Osteocyte (in vitro differentiated cells): ENCODE data around the gene PPP1R36. TPM values are rescaled to one million over a fixed set of nuclear protein-coding genes. Genes with fewer than 3 reads are reported as not detected.

Experiments used
- DNase-seq: peaks from one replicate; pipeline ENCODE4 v3.0.0; 2021; ENCODE audit warnings: mixed read lengths; ENCODE audit not compliant: unreplicated experiment; ENCODE audit errors: extremely low spot score
- H3K27ac Mint-ChIP-seq: one replicate; pipeline ENCODE4 v1.8.0; 2021; ENCODE audit warnings: mild to moderate bottlenecking, mixed read lengths; ENCODE audit not compliant: unreplicated experiment
- H3K27me3 Mint-ChIP-seq: one replicate; pipeline ENCODE4 v1.8.0; 2021; ENCODE audit warnings: mixed read lengths; ENCODE audit not compliant: unreplicated experiment
- H3K36me3 Mint-ChIP-seq: one replicate; pipeline ENCODE4 v1.8.0; 2021; ENCODE audit warnings: mixed read lengths; ENCODE audit not compliant: unreplicated experiment
- H3K4me1 Mint-ChIP-seq: one replicate; pipeline ENCODE4 v1.8.0; 2021; ENCODE audit warnings: mixed read lengths; ENCODE audit not compliant: unreplicated experiment
- H3K4me3 Mint-ChIP-seq: one replicate; pipeline ENCODE4 v1.8.0; 2021; ENCODE audit warnings: mild to moderate bottlenecking, moderate library complexity, mixed read lengths; ENCODE audit not compliant: unreplicated experiment
- H3K9me3 Mint-ChIP-seq: one replicate; pipeline ENCODE4 v1.8.0; 2021; ENCODE audit warnings: mixed read lengths; ENCODE audit not compliant: unreplicated experiment
- long read RNA-seq: library from polyadenylated mRNA; unstranded; transcript quantifications from one replicate; pipeline ENCODE4 v2.0.0, GENCODE V29; 2021
- total RNA-seq: library from RNA; stranded (reverse); gene quantifications from 2 replicates; pipeline ENCODE4 v1.2.1, GENCODE V29; 2021
- TF ChIP-seq, protein P1 (sequence below): fragments of 200-600 bp; sonication (generic); IDR thresholded peaks from 2 replicates; pipeline ENCODE4 v1.5.0; 2021; ENCODE audit warnings: antibody characterized with exemption, mild to moderate bottlenecking, moderate library complexity

Gene PPP1R36, protein sequence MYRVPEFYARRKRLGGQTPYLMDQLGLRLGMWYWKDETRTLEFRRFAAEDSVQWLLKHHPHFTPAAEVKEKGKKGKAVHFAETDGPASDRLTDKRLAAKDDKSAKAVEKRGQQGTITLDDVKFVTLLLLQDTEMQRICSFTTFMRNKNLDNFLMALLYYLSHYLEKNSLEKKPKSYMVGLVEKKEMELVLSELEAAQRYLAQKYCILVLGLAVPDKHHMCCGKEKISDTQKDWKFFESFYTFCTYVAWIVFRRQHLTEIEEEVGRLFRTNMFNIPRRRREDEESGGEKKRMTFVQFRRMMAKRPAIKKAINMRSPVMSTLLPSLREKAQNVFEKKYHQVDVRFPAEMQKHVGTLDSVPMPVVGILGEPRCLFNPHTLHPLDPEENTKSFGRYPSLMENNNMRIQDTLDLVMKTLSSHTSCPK
- total RNA-seq, result 1.3 and 2.1 TPM in 2 replicates
- long read RNA-seq, partial matches to known transcripts, result 0 of 2 reads
- long read RNA-seq, other reads (novel, unspliced or antisense), result 2 of 2 reads

DNA sequence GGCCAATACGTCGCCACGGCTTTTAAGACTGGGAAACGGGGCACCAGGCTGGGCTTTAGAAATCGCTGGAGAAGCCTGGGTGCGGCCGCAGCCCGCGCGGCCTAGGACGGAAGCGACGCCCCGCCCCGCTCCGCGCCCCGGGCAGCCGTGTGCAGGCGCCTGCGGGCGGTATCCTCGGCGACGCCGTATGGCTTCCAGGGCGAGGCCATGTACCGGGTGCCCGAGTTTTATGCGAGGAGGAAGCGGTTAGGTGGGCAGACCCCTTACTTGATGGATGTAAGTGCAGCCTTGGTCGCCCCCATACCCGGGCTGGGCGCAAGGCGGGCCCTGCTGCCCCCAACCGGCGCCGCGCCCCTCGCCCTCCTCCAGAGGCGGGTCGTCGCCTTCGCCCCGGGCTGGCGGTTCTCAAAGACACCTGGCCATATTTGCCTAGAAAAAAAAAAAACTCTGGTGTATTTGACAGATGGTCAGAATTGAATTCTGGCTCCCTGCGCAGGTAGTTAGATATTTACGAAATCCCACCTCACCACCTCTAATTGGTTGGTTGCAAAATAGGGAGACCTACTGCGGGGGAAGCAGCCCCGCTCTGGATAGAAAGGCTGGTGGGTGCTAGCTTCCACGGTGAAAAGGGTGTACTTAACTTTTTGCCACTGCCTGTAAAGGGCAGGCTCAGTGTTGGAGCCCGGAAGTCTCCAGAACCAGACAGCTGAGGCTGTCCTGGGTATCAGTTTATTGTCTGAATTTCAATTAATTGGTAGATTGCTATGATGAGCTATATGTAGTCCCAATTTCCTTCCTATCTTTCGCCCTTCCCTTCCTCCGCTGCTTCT is at the start of gene PPP1R36:
Gene PPP1R36, plus strand, starts transcription at position 171 of the 830 bp plus-strand sequence. Its CDS starts 37 bp downstream, at position 208.
- Mint-ChIP-seq H3K4me3 (peak within 1 kb of the TSS; percentile 22), H3K9me3 (no peaks in the 10 kb centered on the region), H3K4me1 (peaks cover 12% of the 10 kb centered on the region), H3K36me3 (no peaks in the 10 kb centered on the region), H3K27me3 (peaks cover 12% of the 10 kb centered on the region), H3K27ac (no peak within 1 kb of the TSS)
- TF ChIP-seq, protein P1, sequence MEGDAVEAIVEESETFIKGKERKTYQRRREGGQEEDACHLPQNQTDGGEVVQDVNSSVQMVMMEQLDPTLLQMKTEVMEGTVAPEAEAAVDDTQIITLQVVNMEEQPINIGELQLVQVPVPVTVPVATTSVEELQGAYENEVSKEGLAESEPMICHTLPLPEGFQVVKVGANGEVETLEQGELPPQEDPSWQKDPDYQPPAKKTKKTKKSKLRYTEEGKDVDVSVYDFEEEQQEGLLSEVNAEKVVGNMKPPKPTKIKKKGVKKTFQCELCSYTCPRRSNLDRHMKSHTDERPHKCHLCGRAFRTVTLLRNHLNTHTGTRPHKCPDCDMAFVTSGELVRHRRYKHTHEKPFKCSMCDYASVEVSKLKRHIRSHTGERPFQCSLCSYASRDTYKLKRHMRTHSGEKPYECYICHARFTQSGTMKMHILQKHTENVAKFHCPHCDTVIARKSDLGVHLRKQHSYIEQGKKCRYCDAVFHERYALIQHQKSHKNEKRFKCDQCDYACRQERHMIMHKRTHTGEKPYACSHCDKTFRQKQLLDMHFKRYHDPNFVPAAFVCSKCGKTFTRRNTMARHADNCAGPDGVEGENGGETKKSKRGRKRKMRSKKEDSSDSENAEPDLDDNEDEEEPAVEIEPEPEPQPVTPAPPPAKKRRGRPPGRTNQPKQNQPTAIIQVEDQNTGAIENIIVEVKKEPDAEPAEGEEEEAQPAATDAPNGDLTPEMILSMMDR, result no peak
- no peak for DNase-seq

DNA sequence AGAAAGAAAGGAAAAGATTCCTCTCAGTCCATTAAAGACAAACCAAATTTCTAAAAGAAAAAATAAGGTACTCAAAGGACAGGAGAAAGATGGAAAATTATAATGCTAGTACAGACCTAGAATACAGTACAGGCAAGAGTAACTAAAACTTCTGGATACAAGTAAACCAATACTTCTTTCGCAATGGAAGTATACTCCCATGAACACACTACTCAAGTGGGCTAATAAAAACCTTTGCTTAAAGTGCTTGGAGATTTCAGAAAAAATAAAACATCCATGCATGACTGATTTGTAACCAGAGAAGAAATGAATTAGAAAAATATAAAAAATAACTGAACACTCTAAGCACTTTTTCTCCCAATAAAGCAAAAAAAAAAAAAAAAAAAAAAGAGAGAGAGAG is 49.7 kb upstream of the PPP1R36 start:
- no peak for DNase-seq
- Mint-ChIP-seq H3K27me3 (no peaks in the 10 kb centered on the region), H3K36me3 (no peaks in the 10 kb centered on the region), H3K4me1 (peaks cover 34% of the 10 kb centered on the region), H3K9me3 (no peaks in the 10 kb centered on the region), H3K4me3 (no peak overlapping the region), H3K27ac (peak overlapping the region; percentile 66)
- TF ChIP-seq, protein P1, result no peak

DNA sequence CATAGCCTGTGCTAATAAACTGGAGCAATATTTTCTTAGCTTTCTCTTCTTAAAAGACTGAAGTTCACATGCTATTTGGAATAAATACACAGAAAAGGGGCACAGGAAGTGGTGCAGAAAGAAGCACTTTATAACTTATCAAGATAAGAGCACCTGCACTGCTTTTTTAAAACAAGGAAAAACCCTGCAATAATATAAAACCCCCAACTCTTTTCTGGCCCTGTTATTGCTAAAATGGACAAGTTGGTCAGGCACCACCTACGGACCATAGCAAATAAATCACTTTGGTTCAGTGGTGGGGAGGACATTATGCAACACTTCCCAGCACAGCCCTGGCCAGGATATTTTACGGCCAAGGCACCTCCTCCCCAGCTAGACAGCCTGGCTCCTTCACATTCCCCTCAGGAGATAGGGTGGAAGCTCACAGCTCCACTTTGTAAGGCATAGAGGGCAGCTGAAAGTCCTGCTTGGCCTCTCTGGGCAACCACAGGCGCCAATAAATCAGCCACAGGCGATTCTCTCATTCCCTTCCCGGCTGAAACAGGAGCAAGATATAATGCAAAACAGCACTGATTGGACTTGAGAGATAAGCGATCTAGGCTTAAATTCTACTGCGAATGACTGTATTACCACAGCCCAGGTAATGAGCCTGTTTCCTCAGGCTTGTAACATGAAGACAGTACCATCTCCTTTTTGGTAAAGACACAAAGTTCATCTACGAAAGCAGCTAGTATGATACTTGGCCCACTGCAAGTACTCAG is 48.2 kb upstream of the PPP1R36 start:
- no peaks in the 10 kb centered on the region for H3K9me3 Mint-ChIP-seq
- H3K27me3 Mint-ChIP-seq, result no peaks in the 10 kb centered on the region
- peaks cover 43% of the 10 kb centered on the region for H3K4me1 Mint-ChIP-seq
- H3K36me3 Mint-ChIP-seq, result no peaks in the 10 kb centered on the region
- H3K27ac Mint-ChIP-seq, result peak overlapping the region; percentile 95
- H3K4me3 Mint-ChIP-seq, result peak overlapping the region; percentile 41
- DNase-seq, result no peak
- TF ChIP-seq, protein P1, result no peak

DNA sequence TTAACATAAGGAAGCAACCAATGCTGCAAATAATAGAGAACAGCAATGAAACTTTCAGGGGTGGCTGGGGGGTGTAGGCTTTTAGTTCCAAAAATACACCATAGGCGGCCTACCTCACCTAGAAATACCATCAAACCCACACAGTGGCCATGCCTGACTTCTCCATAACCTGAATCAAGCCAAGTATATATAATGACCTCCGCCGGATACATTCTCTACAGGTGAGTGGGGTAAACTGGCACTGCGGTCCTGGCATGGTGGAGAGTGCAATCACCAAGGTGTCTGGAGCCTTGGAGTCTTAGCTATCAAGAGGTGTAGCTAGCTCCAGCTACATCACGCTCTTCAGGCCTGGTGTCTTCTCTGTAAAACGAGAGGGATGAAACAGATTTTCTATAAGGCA is 47.3 kb upstream of the PPP1R36 start:
- H3K36me3 Mint-ChIP-seq, result no peaks in the 10 kb centered on the region
- H3K4me3 Mint-ChIP-seq, result peak overlapping the region; percentile 87
- no peaks in the 10 kb centered on the region for H3K27me3 Mint-ChIP-seq
- H3K27ac Mint-ChIP-seq, result peak overlapping the region; percentile 95
- H3K9me3 Mint-ChIP-seq, result no peaks in the 10 kb centered on the region
- TF ChIP-seq, protein P1, result no peak
- DNase-seq, result no peak
- peaks cover 52% of the 10 kb centered on the region for H3K4me1 Mint-ChIP-seq
